Measurements from ENCODE around the gene EXTL1.

The EXTL1 gene

GRCh38 chr1:25997828-25998761 lies 23.5 kb upstream of the EXTL1 start, which contains the start of gene PAFAH2:
TSS of gene PAFAH2 (minus strand) at chr1:25998063. CDS start at chr1:25990816, 7,247 bp downstream.
- DNase-seq, result peak; percentile 99

DNA sequence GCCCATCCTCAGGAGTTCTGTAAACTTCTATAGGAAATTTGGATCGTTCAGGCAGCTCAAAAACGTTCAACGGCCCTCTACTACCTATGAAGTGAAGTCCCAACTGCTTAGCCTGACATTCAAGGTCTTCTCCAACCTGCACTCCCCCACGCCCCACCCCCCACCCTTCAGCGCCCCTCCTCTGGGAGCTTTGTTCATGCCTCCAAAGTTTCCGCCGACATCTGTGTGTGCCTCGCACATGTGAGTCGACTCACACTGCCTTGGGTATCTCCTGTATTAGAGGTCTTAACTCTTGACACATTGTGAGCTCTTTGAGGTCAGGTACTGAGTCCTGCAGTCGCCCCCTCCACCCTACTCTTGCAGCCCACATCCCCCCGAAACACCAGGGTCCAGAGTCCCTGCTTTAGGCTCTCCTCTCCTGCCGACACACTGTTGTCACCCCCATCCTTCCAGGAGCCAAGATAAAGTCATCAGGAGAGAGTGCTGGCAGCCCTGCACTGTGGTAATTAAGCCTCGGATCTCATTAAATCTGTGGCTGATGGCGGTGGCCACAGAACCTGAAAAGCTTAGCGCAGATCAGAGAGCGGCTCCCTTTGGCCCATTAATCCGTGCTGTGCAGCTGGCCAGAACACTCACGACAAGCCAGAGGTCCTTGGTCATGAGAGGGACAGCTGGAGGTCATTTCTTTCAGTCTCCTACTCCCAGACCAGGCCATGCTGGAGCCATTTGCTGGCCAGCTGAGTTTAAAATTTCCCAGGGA lies 22.4 kb upstream of the EXTL1 start:
- no peak for DNase-seq

DNA sequence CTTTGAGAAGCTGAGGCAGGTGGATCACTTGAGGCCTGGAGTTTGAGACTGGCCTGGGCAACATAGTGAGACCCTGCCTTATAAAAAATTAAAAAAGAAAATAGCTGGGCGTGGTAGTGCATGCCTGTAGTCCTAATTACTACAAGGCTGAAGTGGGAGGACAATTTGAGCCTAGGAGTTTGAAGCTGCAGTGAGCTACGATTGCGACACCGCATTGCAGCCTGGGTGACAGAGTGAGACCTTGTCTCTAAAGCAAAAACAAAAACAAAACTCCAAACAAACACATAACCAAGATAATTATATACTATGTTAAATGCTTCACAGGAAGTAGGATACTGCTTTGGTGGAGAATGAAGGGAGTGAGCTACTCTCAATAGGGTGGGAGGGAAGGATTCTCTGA lies 18.3 kb upstream of the EXTL1 start:
- DNase-seq, result no peak

GRCh38 chr1:26003756-26004155 lies 17.8 kb upstream of the EXTL1 start:
- no peak for DNase-seq

DNA sequence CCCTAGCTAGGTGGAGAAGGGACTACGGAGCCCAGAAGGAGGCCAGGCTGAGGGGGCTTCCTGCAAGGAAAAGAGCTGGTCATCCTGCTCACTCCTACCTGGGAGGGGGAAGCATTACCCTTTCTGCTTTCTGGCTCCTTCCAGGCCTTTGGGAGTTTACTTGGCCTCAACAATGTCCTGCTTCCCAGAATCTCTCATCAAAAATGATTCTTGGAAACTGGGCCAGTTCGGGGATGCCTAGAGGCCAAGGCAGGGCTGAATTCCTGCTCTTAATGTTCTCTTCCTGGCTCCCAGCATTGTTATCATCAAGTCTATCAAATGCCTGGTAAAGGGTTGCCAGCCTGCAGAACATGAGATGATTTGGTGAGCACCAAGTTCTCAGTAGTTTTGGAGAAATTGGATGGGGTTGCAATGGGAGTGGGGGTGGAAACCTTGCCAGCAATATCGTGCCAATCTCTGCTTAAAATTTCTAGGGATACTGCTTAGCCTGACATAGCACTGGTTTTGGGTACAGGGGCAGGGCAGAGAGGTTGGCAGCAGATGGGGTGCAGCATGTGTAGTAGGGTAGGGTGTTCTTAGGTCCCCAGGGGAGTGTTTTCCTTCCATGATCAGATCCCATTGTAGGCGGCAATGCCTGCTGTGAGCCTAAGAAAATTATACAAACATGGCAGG lies 16.0 kb upstream of the EXTL1 start:
- DNase-seq, result no peak

DNA sequence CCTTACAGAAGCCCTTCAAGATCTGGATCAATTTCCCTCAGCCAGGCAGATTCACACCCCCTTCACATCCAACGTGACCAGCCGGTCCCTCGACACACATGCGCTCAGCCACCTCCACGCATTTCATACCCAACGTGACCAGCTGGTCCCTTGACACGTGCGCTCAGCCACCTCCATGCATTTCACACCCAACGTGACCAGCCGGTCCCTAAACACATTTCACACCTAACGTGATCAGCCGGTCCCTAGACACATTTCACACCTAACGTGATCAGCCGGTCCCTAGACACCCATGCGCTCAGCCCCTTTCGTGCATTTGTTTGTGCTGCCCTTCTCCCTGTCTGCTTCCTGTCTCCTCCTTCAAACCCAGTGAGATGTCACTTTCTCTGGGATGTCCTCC lies 14.9 kb upstream of the EXTL1 start:
- no peak for DNase-seq

GRCh38 chr1:26009796-26010447 lies 11.7 kb upstream of the EXTL1 start:
- DNase-seq, result no peak

GRCh38 chr1:26010825-26011224 lies 10.8 kb upstream of the EXTL1 start:
- DNase-seq, result no peak

- DNase-seq, result no peak
These were observed 8.7 kb upstream of the EXTL1 start for GRCh38 chr1:26012864-26013263.

DNA sequence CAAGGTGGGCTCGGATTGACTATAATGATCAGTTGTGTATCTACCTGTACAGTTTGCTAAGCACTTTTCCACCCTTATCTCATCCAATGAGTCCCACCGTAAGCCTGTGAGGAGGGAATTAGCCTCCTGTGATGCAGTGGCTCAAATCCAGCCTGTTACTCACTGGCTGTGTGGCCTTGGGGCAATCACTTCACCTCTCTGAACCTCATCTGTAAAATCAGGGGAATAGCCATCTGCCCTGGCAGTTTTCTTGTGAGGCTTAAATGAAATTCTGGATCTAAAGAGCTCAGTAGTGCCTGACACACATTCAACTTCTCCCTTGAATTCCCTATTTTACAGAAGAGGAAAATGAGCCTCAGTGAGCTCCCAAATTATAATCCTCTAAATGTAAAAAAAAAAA lies 7.4 kb upstream of the EXTL1 start:
- DNase-seq, result no peak

GRCh38 chr1:26015358-26015757 lies 6.2 kb upstream of the EXTL1 start:
- peak; percentile 61 for DNase-seq

- no peak for DNase-seq
These were observed 5.2 kb upstream of the EXTL1 start for GRCh38 chr1:26016258-26016952.

GRCh38 chr1:26016953-26017545 lies 4.5 kb upstream of the EXTL1 start:
- DNase-seq, result no peak

DNA sequence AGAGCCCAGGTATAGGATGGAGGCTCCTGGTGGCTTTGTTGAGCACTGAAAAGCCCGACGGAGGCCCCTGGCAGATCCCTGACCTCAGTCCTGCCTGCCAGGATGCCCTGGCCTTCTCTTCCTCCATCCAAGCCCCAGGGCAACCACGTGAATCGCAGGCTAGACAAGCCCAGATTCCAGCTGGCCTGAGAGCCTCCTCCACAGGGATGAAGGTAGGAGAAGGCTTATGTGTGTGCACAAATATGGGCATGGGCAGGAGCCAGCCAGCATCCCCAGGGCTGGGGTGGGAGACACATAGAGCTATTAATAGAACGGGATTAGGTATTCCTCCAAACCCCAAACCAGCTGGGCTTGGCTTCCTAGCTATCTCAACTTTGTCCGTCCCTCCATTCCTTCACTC lies 4.0 kb upstream of the EXTL1 start:
- DNase-seq, result peak; percentile 85

DNA sequence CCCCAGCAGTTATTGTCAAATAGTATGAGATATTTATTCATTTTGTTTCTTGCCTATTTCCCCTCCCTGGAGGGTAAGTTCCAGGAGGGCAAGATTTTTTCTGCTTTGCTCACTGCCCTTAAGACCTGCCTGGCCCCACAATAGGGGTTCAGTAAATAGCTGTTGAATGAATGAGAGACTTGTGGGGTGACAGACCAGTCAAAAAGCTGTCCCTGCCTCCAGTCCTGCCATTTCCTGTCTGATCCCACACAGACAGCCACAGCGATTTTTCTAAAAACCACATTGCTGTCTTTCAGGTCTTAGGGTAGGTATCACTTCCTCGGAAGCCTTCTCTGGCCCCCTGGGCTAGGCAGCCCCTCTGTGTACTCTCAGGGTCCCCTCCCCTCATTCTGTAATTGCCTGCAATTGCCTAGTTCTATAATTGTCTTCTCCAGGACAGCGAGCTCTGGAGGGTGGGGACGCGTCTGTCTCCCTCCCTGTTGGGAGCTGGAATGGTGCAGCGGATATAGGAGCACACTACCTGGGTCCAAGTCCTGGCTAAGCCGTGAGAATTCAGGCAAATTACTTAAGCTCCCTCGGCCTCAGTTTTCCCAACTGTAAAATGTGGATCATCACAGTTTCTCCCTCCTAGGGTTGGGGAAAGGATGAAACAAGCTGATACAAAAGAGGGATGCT lies 1.8 kb upstream of the EXTL1 start:
- DNase-seq, result peak; percentile 82

GRCh38 chr1:26020330-26020768 lies 1.2 kb upstream of the EXTL1 start:
- DNase-seq, result peak; percentile 59

DNA sequence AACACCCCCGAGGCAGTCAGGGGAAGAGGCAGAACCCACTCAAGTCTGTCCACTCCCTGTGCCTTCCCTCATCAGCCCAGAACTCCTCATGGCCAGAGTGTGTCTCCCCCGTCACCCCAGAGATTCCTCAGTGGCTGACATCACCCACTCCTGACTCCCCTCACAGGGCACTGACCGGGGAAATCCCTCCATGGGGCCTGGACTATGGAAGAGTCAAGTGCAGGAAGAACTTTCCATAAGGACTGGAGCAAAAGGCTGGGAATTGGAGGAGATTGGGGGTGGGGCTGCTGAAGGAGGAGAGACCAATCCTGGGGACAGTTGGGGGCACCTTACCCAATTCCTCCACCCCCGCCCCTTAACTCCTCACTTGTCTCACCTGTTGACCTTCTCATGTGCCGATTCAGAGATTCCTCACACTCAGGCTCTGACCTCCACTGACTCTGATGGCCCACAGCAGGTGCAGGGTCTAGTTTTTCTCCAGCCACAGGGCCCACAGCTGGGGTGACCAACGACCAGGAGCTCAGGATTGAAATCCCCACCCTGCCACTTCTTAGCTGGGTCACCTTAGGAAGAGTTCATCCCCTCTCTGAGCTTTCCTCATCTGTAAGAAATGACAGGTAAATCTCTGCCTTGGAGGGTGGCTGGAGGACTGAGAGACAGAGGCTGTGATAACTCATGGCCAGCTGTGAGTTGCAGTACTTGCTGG lies 481 bp upstream of the EXTL1 start:
- no peak for DNase-seq

- DNase-seq, result no peak
These were observed 817 bp downstream of the EXTL1 start for GRCh38 chr1:26022404-26022779.

- DNase-seq, result no peak
These were observed 1.4 kb downstream of the EXTL1 start for GRCh38 chr1:26023009-26023408.

DNA sequence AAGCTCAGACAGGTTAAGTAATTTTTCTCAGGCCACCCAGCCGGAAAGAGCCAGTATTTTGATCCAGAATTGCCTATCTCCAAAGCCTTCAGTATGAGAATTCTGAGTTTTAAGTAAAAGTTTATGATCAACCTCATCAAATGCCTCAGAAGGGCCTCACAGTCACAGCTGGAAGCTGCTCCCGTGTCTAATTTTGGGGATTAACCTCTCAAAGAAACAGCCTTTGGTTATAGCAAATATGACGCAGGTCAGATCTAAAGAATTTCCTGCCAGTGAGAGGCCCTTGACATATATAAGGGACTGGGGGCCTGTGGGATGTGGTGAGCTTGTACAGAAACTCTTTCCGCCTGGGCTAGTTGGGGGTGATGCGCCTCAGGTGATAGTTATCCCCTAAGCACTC lies 2.3 kb downstream of the EXTL1 start:
- DNase-seq, result no peak

Measured in fibroblast of skin of scalp (primary cell).